Breast epithelium (tissue), 4 donors: Measurements from ENCODE around the gene DSCAM. TPM values are rescaled to one million over a fixed set of nuclear protein-coding genes. Genes with fewer than 3 reads are reported as not detected.

Experiments used
- DNase-seq, 2 donors: peaks; one replicate each; pipeline ENCODE4 v3.0.0-alpha.2; 2019; ENCODE audit warnings: low spot score in 2 of 2
- H3K27ac ChIP-seq, 2 donors: fragments of 200-600 bp; sonication (generic) in 1 of 2; one replicate each; pipeline ENCODE4 v1.5.1; 2016 to 2019; ENCODE audit warnings: mild to moderate bottlenecking in 1 of 2
- H3K27me3 ChIP-seq, 2 donors: fragments of 200-600 bp; sonication (generic) in 1 of 2; one replicate each; pipeline versions ENCODE4 v1.5.1 to v1.6.0; 2017 to 2019; ENCODE audit warnings: control low read depth in 1 of 2, mild to moderate bottlenecking in 1 of 2
- H3K36me3 ChIP-seq: fragments of 200-600 bp; one replicate; pipeline ENCODE4 v1.5.1; 2019
- H3K4me1 ChIP-seq, 2 donors: fragments of 200-600 bp; sonication (generic); one replicate each; pipeline ENCODE4 v1.5.1; 2016 to 2019; ENCODE audit warnings: control low read depth in 1 of 2
- H3K4me3 ChIP-seq, 3 donors: fragments of 200-600 bp; sonication (generic); 1 replicate in 2 of 3; 2 replicates in 1 of 3; pipeline ENCODE4 v1.5.1; 2016 to 2019; ENCODE audit warnings: mild to moderate bottlenecking in 3 of 3, moderate library complexity in 2 of 3
- H3K9me3 ChIP-seq, 2 donors: fragments of 200-600 bp; sonication (generic) in 1 of 2; one replicate each; pipeline ENCODE4 v1.5.1; 2016 to 2019; ENCODE audit warnings: control low read depth in 1 of 2
- CTCF ChIP-seq, 3 donors: fragments of 450-650 bp; IDR thresholded peaks; one replicate each; pipeline ENCODE4 v1.5.1; 2016 to 2017; ENCODE audit warnings: antibody characterized with exemption in 3 of 3, mild to moderate bottlenecking in 3 of 3, moderate library complexity in 3 of 3
- POLR2A ChIP-seq: fragments of 450-650 bp; IDR thresholded peaks from one replicate; pipeline ENCODE4 v1.6.1; 2016; ENCODE audit warnings: antibody characterized with exemption, mild to moderate bottlenecking, moderate library complexity
- POLR2AphosphoS5 ChIP-seq, 3 donors: sonication (generic); formaldehyde crosslinking; IDR thresholded peaks; one replicate each; pipeline ENCODE4 v1.6.1; 2017; ENCODE audit warnings: antibody characterized with exemption in 3 of 3
- intact Hi-C: fragments of 100-400 bp; cut with DNase I; formaldehyde crosslinking; loops from one replicate; pipeline ENCODE4 v1.15.1; 2023; ENCODE audit warnings: low total_unique reads
- total RNA-seq, 3 donors: library from RNA; depleted of rRNA; stranded (reverse); fragments of >200 nt; gene quantifications; one replicate each; pipeline ENCODE4 v1.1.0, GENCODE V29; 2016

Gene DSCAM
- total RNA-seq, 3 donors from 2014 or later, result 0.33 to 0.44 TPM; not detected in 1

- DNase-seq, result no peak
- TF ChIP-seq POLR2A (no peak), CTCF (IDR thresholded peaks at IDR 0.05) (no peak), POLR2AphosphoS5 (IDR thresholded peaks at IDR 0.05) (no peak)
- intact Hi-C loops, result no loop called here
- Histone ChIP-seq H3K27me3 (peaks cover 0 to 31% of the 10 kb centered on the region in 2 donors), H3K9me3 (no peaks in the 10 kb centered on the region), H3K4me3 (no peak overlapping the region), H3K36me3 (no peaks in the 10 kb centered on the region), H3K4me1 (no peaks in the 10 kb centered on the region), H3K27ac (no peak overlapping the region)
These were observed 9.5 kb downstream of the DSCAM start for GRCh38 chr21:40837456-40837855.

- Histone ChIP-seq H3K4me3 (no peak overlapping the region), H3K4me1 (no peaks in the 10 kb centered on the region), H3K27ac (no peak overlapping the region), H3K36me3 (no peaks in the 10 kb centered on the region), H3K9me3 (no peaks in the 10 kb centered on the region), H3K27me3 (peaks cover 0 to 10% of the 10 kb centered on the region in 2 donors)
- DNase-seq, result no peak
- intact Hi-C loops, result no loop called here
- no peak for TF ChIP-seq POLR2AphosphoS5 (IDR thresholded peaks at IDR 0.05)
- no peak for TF ChIP-seq POLR2A
- TF ChIP-seq CTCF (IDR thresholded peaks at IDR 0.05), result no peak
These were observed 11.7 kb downstream of the DSCAM start for GRCh38 chr21:40835184-40835694.

- intact Hi-C loops, result no loop called here
- TF ChIP-seq POLR2AphosphoS5 (IDR thresholded peaks at IDR 0.05) (no peak), CTCF (IDR thresholded peaks at IDR 0.05) (no peak), POLR2A (no peak)
These were observed 13.8 kb downstream of the DSCAM start for GRCh38 chr21:40833184-40833583.

GRCh38 chr21:40832316-40832715 lies 14.6 kb downstream of the DSCAM start:
- no peak for TF ChIP-seq CTCF (IDR thresholded peaks at IDR 0.05)
- no peak for TF ChIP-seq POLR2AphosphoS5 (IDR thresholded peaks at IDR 0.05)
- TF ChIP-seq POLR2A, result no peak
- no peaks in the 10 kb centered on the region for H3K4me1 ChIP-seq
- no peak overlapping the region for H3K4me3 ChIP-seq
- no peaks in the 10 kb centered on the region for H3K36me3 ChIP-seq
- H3K9me3 ChIP-seq, result no peaks in the 10 kb centered on the region
- intact Hi-C loops, result no loop called here
- peaks cover 0 to 10% of the 10 kb centered on the region in 2 donors for H3K27me3 ChIP-seq
- DNase-seq, result no peak
- no peak overlapping the region for H3K27ac ChIP-seq

More at GRCh38 chr21:40833184-40833583, 13.8 kb downstream of the DSCAM start:
- H3K4me3 ChIP-seq, result no peak overlapping the region
- H3K4me1 ChIP-seq, result no peaks in the 10 kb centered on the region
- DNase-seq, result no peak
- no peaks in the 10 kb centered on the region for H3K36me3 ChIP-seq
- no peak overlapping the region for H3K27ac ChIP-seq
- H3K9me3 ChIP-seq, result no peaks in the 10 kb centered on the region
- peaks cover 0 to 10% of the 10 kb centered on the region in 2 donors for H3K27me3 ChIP-seq

GRCh38 chr21:40830836-40831235 lies 16.1 kb downstream of the DSCAM start:
- H3K4me1 ChIP-seq, result no peaks in the 10 kb centered on the region
- intact Hi-C loops, result no loop called here
- no peaks in the 10 kb centered on the region for H3K27me3 ChIP-seq
- no peaks in the 10 kb centered on the region for H3K36me3 ChIP-seq
- TF ChIP-seq CTCF (IDR thresholded peaks at IDR 0.05), result no peak
- DNase-seq, result no peak
- no peak overlapping the region for H3K4me3 ChIP-seq
- H3K9me3 ChIP-seq, result no peaks in the 10 kb centered on the region
- no peak overlapping the region for H3K27ac ChIP-seq
